Activated CD8-positive, alpha-beta memory T cell treated with anti-CD3 and anti-CD28 coated beads, Interleukin-2, amount 50 U/mL, for 24 hours (primary cell): ENCODE data around the gene MUC5AC.
"Not testable (repeated sequence)": the region's sequence is repeated elsewhere in the genome, so short reads cannot be mapped to it uniquely, and the experiment has no call there.

Experiments
- DNase-seq: peaks from one replicate; pipeline ENCODE4 v3.0.0-alpha.2; 2020; ENCODE audit errors: extremely low read depth

Gene MUC5AC

DNA sequence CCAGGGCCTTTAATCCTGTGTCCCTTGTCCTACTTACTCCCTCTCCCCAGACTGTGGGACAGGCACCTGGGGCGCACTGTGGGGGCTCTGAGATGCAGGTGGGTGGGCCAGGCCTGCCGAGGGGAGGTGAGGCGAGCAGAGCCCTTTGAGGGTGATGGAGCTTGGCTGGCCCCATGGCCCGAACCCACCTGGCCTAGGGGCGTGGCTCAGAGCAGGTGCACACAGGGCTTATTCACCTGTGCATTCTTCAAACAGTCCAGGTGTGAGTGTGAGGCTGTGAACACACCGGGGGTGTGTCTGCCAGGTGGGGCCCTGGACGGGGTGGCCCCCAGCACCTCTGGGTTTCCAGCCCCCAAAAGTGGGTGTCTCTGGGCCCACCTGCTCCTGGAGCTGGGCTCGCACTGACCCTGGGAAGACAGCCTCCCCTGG lies 9.0 kb upstream of the MUC5AC start:
- no peak for DNase-seq

GRCh38 chr11:1149545-1149944 lies 8.2 kb upstream of the MUC5AC start:
- DNase-seq: no peak

DNA sequence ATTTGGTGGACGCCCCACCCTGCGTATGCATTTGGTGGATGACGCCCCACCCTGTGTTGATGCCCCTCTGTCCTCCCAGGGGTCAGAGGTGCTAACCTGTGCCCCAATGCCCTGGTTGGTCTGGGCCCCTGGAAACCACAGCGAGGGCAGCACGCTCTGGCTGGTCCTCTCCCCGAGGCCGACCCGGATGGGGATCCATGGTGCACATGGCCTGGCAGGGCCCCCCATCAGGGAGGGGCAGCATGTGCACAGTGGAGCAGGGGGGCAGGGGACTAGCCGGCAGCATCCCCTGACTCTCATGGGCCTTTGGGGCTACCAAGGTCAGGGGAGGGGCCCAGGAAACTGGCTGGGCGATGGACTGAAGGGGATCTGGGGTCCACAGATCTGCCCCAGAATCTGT lies 7.6 kb upstream of the MUC5AC start:
- DNase-seq: no peak

- no peak for DNase-seq
Observed at GRCh38 chr11:1150769-1151365, 6.9 kb upstream of the MUC5AC start.

DNA sequence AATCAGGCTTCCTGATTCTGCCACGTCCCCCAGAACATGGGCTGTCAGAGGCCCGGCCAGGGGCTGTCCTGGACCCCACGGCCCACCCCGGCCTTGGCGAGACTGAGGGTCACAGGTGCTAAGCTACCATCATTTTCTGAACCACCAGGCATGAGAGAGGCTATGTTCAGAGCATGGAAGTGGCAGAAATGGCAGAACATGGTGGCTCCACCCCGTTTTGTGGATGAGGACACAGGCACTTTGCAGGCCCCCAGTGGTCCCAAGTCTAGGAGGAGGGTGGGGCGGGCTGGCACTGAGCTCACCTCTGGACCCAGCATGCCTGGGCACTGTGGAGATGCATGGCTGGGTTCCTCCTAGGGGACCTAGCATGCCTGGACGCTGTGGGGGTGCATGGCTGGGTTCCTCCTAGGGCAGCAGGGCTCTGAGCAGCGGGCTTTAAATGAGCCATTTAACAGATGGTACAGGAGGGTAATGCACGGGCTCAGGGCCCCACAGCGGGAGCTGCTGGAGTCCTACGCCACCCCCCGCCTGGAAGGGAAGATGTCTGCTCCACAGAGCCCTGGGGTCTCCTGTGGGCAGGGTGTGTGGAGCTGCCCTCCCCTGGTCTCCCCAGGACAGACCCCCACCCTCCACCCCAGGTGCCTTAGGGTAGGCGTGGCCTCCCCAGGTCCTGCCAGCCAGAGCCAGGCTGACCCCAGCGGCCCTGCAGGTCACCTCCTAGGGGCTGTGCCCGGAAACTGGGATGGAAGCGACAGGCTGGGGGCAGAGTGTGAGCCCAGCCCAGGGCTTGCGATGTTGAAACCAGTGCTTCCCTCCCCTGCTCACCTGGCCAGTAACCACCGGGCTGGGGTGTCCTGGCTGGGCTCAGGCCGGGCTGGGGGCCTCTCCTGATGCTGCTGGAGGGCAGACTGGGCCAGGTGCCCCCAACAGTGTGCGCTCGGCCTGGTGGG lies 6.1 kb upstream of the MUC5AC start:
- DNase-seq: no peak

- no peak for DNase-seq
Observed at GRCh38 chr11:1152316-1153104, 5.2 kb upstream of the MUC5AC start.

DNA sequence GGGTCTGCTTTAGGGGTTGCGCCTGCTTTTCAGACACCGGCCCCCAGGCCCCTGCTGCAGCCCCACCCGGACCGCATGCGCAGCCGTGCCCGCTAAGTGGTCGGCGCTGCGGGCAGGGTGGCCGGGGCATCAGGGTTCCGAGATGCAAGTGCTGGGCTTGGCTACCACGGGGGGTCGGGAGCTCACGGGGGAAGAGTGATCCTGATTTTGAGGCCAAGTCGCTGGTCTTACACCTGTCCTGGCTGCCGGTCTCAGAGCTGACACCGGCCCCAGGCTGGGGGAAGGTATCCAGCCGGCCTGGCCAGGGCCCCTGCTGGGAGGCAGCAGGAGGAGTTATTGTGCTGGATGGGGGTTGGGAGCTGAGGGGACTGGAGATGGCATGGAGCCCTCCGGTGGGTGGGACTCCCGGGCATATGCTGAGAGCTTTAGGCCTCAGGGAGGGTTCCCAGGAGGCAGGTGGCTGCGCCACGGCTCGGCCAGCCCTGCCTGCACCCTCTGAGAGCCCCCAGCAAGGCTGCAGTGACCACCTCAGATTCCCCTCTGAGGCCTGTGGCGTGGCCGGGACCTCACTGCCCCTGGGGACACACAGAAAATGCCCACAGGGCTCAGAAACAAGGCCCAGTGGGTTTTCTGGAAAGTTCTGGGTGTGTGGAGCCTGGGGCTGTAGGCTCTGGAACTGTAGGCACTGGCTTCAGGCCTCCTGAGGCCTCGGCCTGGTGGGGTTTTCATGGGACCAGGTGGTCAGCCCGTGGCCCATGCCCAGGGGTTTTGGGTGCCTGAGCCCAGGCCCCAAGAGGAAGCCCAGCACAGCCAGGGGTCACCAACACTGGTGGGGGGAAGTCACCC lies 4.4 kb upstream of the MUC5AC start:
- no peak for DNase-seq

- DNase-seq: no peak
Observed at GRCh38 chr11:1153951-1154493, 3.7 kb upstream of the MUC5AC start.

GRCh38 chr11:1154656-1155055 lies 3.1 kb upstream of the MUC5AC start:
- DNase-seq: not testable (repeated sequence)

GRCh38 chr11:1155274-1155693 lies 2.5 kb upstream of the MUC5AC start:
- no peak for DNase-seq

DNA sequence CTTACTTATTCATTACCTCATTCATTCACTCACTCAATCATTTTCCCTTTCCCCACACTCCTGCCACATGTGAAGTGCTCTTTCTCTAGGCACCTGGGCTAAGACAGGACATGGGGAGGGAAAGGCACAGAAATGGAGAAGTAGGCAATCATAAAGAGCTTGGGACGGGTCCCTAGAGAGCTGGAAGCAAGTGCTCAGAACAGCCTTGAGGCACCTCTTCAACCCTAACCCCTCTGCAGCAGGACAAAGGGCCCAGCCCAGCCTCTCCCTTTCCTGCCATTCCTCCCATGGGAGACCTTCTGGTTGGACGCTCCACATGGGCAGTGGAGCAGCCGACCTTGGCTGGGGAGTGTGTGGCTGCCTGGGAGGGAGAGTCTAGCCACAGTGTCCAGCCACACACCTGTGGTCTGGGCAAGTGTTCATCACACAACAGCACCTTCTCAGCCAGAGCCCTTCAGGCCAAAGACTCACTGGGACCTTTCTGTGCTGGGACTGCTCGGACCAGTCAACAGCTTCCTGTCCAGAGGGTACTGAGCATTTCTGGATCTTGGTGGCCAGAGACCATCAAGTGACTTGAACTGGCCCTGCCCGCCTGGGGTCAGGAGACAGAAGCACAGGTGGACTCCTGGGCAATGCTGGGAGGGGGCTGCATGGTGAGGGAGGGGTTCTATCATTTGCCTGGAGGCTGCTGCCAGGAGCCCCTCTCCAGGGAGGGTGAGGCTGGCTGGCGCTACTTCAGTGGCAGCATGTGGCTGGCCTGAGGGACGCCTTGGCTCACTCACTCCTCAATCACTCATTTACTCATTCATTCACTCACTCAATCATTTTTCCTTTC lies 1.0 kb upstream of the MUC5AC start:
- DNase-seq: no peak

DNA sequence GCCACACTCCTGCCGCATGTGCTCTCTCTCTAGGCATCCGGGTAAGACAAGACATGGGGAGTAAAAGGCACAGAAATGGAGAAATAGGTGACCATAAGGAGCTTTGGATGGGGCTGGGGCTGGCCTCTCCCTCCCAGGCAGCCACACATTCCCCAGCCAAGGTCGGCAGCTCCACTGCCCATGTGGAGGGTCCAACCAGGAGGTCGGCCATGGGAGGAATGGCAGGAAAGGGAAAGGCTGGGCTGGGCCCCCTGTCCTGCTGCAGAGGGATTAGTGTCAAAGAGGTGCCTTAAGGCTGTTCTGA lies 460 bp upstream of the MUC5AC start:
- no peak for DNase-seq

GRCh38 chr11:1158681-1159487 lies 1.1 kb downstream of the MUC5AC start:
- DNase-seq: no peak

GRCh38 chr11:1159488-1160220 lies 1.9 kb downstream of the MUC5AC start:
- DNase-seq: not testable (repeated sequence)

- no peak for DNase-seq
Observed at GRCh38 chr11:1160231-1161101, 2.7 kb downstream of the MUC5AC start.

DNA sequence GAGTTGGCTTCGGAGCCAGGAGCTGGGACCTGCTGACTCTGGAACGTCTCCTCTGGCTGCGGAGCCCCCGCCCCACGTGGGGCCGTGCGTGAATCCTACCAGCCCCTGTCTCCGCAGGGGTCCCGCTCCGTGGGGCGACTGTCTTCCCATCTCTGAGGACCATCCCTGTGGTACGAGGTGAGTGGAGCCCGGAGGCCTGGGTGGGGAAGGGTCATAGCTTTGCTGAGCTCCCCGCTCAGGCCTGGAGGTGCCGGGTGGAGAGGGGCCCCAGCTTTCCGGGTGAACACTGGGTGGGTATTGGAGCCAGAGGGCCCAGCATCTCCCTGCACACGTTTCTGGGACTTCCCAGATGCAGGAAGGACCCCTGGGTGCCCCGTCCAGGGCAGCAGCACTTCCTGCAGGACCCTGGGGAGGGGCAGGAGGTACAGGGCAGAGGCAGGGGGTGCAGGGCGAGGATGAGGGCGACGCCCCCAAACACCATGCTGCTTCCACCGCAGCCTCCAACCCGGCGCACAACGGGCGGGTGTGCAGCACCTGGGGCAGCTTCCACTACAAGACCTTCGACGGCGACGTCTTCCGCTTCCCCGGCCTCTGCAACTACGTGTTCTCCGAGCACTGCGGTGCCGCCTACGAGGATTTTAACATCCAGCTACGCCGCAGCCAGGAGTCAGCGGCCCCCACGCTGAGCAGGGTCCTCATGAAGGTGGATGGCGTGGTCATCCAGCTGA lies 3.8 kb downstream of the MUC5AC start:
- DNase-seq: no peak

DNA sequence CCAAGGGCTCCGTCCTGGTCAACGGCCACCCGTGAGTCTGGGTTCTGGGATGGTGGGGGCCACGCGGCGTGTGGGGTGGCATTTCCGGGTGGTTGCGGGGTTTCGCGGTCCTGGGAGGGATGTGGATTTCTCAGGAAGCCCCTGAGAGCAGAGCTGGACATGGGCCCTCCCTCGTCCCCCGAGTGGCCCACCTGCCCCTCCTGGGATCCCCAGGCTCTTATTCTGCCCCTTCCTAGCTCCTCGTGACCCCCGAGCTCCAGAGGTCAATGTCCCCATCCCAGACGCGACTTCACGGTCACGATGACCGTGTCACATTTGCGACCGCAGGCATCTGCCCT lies 4.4 kb downstream of the MUC5AC start:
- DNase-seq: no peak
